ENCODE measurements around the gene LIN28A. TPM values are rescaled to one million over a fixed set of nuclear protein-coding genes. Genes with fewer than 3 reads are reported as not detected.

LIN28A gene, protein sequence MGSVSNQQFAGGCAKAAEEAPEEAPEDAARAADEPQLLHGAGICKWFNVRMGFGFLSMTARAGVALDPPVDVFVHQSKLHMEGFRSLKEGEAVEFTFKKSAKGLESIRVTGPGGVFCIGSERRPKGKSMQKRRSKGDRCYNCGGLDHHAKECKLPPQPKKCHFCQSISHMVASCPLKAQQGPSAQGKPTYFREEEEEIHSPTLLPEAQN
- 97.3 TPM for total RNA-seq (ENCODE audit: unreplicated experiment)
- long read RNA-seq, partial matches to known transcripts, result 4 of 6 reads
- long read RNA-seq, other reads (novel, unspliced or antisense), result 2 of 6 reads

DNA sequence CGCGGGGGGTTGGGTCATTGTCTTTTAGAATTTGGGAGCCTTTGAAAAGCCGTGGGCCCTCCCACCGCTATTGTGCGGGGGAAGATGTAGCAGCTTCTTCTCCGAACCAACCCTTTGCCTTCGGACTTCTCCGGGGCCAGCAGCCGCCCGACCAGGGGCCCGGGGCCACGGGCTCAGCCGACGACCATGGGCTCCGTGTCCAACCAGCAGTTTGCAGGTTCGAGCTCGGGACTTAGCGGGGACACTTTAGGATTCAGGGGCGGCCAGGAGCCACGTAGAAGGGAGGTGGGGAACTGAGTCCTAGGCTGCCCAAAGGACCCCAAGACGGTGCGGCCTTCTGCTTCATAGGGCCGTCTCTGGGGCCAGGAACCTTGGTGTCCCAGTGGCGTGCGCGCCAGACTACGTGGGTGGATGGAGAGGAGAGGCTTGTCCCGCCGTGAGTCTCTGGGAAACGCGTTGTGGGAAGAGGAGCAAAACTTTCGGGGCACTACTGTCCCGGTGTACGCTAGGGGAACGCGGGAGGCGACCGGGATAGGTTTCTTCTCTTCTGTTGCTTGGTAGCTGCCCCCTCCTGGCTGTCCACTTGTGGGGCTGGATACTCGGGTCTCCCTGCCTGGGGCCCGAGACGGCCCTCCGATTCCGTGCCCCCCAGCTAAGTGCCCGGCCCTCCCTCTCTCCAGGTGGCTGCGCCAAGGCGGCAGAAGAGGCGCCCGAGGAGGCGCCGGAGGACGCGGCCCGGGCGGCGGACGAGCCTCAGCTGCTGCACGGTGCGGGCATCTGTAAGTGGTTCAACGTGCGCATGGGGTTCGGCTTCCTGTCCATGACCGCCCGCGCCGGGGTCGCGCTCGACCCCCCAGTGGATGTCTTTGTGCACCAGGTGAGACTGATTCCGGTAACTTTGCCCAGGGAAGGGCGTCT lies at the start of gene LIN28A:
Gene LIN28A (plus strand): TSS at position 112 of the 918 bp plus-strand sequence. CDS start 75 bp downstream, at position 187.
- Mint-ChIP-seq H3K27me3 (ENCODE audit: unreplicated experiment) (peaks cover 5% of the 10 kb centered on the region), H3K36me3 (ENCODE audit: unreplicated experiment) (no peaks in the 10 kb centered on the region), H3K4me3 (ENCODE audit: unreplicated experiment) (peak within 1 kb of the TSS; percentile 91), H3K9me3 (ENCODE audit: unreplicated experiment) (peaks cover 7% of the 10 kb centered on the region), H3K27ac (ENCODE audit: unreplicated experiment) (peak within 1 kb of the TSS; percentile 95), H3K4me1 (ENCODE audit: low read depth, unreplicated experiment) (peaks cover 17% of the 10 kb centered on the region)
- TF ChIP-seq, protein P1, sequence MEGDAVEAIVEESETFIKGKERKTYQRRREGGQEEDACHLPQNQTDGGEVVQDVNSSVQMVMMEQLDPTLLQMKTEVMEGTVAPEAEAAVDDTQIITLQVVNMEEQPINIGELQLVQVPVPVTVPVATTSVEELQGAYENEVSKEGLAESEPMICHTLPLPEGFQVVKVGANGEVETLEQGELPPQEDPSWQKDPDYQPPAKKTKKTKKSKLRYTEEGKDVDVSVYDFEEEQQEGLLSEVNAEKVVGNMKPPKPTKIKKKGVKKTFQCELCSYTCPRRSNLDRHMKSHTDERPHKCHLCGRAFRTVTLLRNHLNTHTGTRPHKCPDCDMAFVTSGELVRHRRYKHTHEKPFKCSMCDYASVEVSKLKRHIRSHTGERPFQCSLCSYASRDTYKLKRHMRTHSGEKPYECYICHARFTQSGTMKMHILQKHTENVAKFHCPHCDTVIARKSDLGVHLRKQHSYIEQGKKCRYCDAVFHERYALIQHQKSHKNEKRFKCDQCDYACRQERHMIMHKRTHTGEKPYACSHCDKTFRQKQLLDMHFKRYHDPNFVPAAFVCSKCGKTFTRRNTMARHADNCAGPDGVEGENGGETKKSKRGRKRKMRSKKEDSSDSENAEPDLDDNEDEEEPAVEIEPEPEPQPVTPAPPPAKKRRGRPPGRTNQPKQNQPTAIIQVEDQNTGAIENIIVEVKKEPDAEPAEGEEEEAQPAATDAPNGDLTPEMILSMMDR (IDR thresholded peaks at IDR 0.05; ENCODE audit: partially characterized antibody, unreplicated experiment), result no peak
- peak; percentile 49 for DNase-seq

DNA sequence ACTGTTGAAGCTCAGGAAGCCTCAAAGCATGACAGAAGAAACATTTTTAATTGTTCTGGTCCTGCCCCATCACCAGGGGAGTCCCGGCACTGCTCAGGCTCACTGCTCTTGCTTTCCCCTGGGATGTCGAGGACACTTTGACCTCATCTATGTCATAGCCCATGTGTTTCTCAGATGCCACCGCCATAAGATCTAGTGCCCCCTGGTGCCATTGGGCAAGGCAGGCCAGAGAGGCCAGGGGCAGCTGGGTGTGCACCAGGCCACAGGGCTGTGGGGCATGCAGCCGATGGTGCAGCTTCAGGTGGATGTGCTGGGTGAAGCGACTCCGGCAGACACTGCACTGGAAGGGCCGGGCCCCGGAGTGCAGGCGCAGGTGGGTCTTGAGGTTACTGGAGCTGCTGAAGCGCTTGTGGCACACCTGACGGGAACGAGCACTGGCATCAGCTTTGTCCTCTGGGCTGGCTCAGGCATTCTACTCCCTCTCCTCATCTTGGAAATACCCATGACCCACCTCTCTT lies 49.0 kb upstream of the LIN28A start:
- no peak for DNase-seq
- Mint-ChIP-seq H3K27ac (ENCODE audit: unreplicated experiment) (no peak overlapping the region), H3K36me3 (ENCODE audit: unreplicated experiment) (no peaks in the 10 kb centered on the region), H3K9me3 (ENCODE audit: unreplicated experiment) (peaks cover 3% of the 10 kb centered on the region), H3K4me1 (ENCODE audit: low read depth, unreplicated experiment) (peaks cover 7% of the 10 kb centered on the region), H3K27me3 (ENCODE audit: unreplicated experiment) (peaks cover 17% of the 10 kb centered on the region), H3K4me3 (ENCODE audit: unreplicated experiment) (no peak overlapping the region)
- TF ChIP-seq, protein P1 (IDR thresholded peaks at IDR 0.05; ENCODE audit: partially characterized antibody, unreplicated experiment), result no peak

DNA sequence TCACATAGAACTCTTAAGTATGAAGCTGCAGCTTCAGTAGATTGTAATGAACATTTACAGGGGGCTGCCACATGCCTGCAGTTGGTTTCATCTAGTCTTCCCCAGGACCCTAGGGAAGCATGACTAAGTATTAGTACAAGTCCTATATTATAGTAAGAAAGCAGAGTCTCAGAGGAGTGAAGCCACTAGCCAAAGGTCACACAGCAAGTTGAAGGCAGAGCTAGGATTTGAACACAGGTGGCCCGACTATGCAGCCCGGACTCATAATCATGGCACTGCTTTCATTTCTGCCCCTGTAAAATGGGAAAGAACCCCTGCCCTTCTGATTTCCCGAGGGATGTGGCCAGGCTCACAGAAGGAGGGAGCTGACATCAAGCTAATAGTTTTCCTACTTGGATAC lies 48.3 kb upstream of the LIN28A start:
- no peak for DNase-seq
- peaks cover 17% of the 10 kb centered on the region for H3K27me3 Mint-ChIP-seq (ENCODE audit: unreplicated experiment)
- peaks cover 3% of the 10 kb centered on the region for H3K9me3 Mint-ChIP-seq (ENCODE audit: unreplicated experiment)
- H3K4me3 Mint-ChIP-seq (ENCODE audit: unreplicated experiment), result no peak overlapping the region
- no peak overlapping the region for H3K27ac Mint-ChIP-seq (ENCODE audit: unreplicated experiment)
- TF ChIP-seq, protein P1 (IDR thresholded peaks at IDR 0.05; ENCODE audit: partially characterized antibody, unreplicated experiment), result no peak
- H3K4me1 Mint-ChIP-seq (ENCODE audit: low read depth, unreplicated experiment), result peaks cover 7% of the 10 kb centered on the region
- no peaks in the 10 kb centered on the region for H3K36me3 Mint-ChIP-seq (ENCODE audit: unreplicated experiment)

DNA sequence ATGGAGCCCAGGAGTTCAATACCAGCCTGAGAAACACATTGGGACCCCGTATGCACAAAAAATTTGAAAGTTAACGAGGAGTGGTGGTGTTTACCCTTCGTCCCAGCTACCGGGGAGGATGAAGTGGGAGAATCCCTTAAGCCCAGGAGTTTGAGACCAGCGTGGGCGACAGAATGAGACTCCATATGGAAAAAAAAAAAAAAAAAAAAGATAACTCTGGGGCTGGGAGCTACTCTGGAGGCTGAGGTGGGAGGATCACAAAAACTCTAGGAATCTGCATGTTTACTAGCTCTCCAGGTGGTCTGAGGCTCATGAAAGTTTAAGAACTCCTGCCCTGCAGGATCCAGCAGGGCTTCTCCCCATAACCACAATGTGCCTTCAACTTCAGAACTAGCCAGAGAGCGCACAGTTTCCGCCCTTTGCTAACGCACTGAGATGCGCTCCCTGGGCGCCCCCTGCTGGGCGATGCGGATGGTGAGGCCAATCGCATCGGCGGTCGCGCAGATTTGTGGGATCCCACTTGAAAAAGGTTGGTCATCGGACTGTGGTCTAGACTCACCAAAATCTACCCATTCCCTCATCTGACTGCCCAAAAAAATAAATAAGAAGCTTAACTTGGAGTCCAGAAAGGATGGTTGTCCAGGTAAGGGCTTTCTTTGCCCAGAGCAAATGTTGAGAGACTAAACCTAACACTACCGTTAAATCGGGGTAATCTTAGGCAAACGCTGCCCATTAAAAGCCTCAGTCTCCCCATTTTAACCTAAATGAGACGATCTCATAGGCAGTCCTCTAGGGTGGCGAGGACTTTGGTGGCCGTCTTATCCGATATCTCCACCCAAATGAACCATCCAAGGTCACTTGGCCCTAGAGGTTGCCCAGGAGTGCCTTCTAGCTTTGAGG lies 46.8 kb upstream of the LIN28A start:
- Mint-ChIP-seq H3K36me3 (ENCODE audit: unreplicated experiment) (no peaks in the 10 kb centered on the region), H3K27me3 (ENCODE audit: unreplicated experiment) (peaks cover 16% of the 10 kb centered on the region), H3K4me1 (ENCODE audit: low read depth, unreplicated experiment) (peaks cover 7% of the 10 kb centered on the region), H3K4me3 (ENCODE audit: unreplicated experiment) (no peak overlapping the region), H3K9me3 (ENCODE audit: unreplicated experiment) (peaks cover 3% of the 10 kb centered on the region), H3K27ac (ENCODE audit: unreplicated experiment) (no peak overlapping the region)
- TF ChIP-seq, protein P1 (IDR thresholded peaks at IDR 0.05; ENCODE audit: partially characterized antibody, unreplicated experiment), result peak; percentile 97
- DNase-seq, result peak; percentile 91
